BE2C (cell line): ENCODE data around the gene IGDCC3.
A peak's percentile ranks its signal among the peaks of the same experiment; 100 is the strongest.

Experiments
- DNase-seq: peaks from one replicate; pipeline ENCODE4 v3.0.0-alpha.2; 2020
- H3K27me3 ChIP-seq: fragments of 250-450 bp; sonication (Bioruptor Pico); 2 replicates; pipeline ENCODE4 v1.5.1; 2020; ENCODE audit warnings: mild to moderate bottlenecking
- H3K36me3 ChIP-seq: fragments of 250-450 bp; sonication (Bioruptor Pico); 2 replicates; pipeline ENCODE4 v1.5.1; 2020; ENCODE audit warnings: mild to moderate bottlenecking
- H3K4me1 ChIP-seq: fragments of 250-450 bp; sonication (Bioruptor Pico); 2 replicates; pipeline ENCODE4 v1.5.1; 2020
- H3K4me3 ChIP-seq: 2 replicates; pipeline ENCODE4 v1.5.1; 2011; ENCODE audit warnings: low read depth, low read length
- H3K9me3 ChIP-seq: fragments of 250-450 bp; sonication (Bioruptor Pico); 2 replicates; pipeline ENCODE4 v1.5.1; 2020
- TF ChIP-seq, protein P1 (sequence below): IDR thresholded peaks from 2 replicates; pipeline ENCODE4 v1.5.1; 2012; ENCODE audit warnings: mild to moderate bottlenecking, low read depth, low read length

The IGDCC3 gene

DNA sequence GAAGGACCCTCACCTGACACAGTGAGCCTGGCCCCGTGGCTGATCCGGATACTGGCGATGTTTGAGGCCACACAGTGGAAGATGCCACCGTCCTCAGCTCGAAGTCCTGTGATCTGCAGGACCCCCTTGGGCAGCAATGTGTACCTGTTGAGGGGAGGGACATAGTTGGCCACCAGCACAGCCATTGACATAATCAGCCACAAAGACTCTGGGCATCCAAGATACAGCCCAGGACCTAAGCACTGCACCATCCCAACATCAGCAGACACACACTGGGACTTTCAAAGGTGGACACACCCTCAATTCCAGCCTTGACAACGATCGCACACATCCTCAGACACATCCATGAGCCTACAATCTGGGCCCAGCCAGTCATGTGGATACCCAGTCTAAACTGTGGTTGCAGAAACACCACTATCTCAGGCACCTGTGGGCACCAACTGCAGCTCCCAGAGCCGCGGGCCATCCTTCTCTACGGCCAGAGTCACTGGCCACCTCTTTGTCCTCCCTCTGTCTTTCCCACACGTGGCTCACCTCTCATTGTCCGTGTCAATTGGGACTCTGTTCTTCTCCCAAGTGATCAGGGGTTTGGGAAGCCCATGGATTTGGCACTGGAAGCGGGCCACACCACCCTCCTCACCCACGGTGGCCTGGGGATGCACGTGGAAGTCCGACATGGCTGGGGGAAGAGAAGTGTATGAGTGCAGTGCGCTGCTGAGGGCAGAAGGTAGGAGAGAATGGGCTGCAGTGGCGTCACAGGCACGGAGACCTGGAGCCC, 42.3 kb downstream of the IGDCC3 start:
- no peaks in the 10 kb centered on the region for H3K27me3 ChIP-seq
- H3K9me3 ChIP-seq, result no peaks in the 10 kb centered on the region
- DNase-seq, result no peak
- H3K4me3 ChIP-seq, result no peak overlapping the region
- peaks cover 70% of the 10 kb centered on the region for H3K4me1 ChIP-seq
- peaks cover 9% of the 10 kb centered on the region; the same call in 1 of the 2 replicates for H3K36me3 ChIP-seq
- TF ChIP-seq, protein P1, sequence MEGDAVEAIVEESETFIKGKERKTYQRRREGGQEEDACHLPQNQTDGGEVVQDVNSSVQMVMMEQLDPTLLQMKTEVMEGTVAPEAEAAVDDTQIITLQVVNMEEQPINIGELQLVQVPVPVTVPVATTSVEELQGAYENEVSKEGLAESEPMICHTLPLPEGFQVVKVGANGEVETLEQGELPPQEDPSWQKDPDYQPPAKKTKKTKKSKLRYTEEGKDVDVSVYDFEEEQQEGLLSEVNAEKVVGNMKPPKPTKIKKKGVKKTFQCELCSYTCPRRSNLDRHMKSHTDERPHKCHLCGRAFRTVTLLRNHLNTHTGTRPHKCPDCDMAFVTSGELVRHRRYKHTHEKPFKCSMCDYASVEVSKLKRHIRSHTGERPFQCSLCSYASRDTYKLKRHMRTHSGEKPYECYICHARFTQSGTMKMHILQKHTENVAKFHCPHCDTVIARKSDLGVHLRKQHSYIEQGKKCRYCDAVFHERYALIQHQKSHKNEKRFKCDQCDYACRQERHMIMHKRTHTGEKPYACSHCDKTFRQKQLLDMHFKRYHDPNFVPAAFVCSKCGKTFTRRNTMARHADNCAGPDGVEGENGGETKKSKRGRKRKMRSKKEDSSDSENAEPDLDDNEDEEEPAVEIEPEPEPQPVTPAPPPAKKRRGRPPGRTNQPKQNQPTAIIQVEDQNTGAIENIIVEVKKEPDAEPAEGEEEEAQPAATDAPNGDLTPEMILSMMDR, result no peak

DNA sequence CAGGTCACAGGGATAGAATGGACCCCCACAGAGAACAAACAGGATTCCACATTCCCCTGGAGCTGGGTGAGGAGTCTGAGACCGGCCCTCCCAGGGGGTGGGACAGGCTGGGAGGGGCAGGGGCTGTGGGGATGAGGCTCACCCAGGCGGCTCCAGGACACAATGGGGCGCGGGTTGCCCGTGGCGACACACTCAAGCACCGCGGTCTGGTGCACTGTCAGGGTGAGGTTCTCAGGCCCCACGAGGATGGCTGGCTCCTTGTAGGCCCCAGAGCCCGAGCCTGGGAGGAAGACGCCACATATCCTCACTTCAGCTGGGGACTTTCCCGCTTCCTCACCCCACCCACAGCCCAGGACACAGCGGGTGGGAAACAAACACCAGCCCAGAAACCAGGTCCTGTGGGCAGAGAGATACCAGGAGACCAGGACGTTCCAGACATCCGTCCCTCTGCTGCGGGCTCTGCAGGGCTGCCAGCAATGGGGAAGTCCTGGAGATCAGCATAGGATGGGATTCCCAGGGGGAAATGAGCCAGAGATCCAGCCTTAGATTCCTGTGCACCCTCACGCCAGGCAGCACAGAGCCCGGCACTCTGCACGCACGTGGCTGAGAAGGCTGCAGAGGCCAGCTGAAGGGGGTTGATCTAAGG, 43.1 kb downstream of the IGDCC3 start:
- peak; percentile 78 for DNase-seq
- no peaks in the 10 kb centered on the region for H3K27me3 ChIP-seq
- peaks cover 16% of the 10 kb centered on the region for H3K36me3 ChIP-seq
- peaks cover 63% of the 10 kb centered on the region for H3K4me1 ChIP-seq
- no peak overlapping the region for H3K4me3 ChIP-seq
- TF ChIP-seq, protein P1, result no peak
- no peaks in the 10 kb centered on the region for H3K9me3 ChIP-seq

DNA sequence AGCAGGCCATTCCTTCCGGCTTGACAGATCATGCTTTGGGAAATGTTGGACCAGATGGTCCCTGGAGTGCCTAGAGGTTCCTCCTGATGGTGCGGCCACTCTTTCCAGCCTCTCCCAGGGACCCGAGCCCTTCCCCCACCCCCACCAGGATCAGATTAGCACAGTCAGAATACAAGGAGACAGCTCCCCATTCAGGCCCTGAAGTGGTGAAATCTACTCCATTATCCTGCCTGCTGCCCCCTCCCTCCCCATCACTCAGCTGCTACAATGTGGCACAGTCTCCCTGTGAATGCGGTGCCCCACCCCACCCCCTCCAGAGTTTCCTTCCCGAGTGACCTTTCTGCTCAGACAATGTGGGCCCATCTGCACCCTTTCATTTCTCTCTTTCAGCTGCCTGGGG, 43.9 kb downstream of the IGDCC3 start:
- no peaks in the 10 kb centered on the region for H3K27me3 ChIP-seq
- H3K4me1 ChIP-seq, result peaks cover 55% of the 10 kb centered on the region
- H3K4me3 ChIP-seq, result no peak overlapping the region
- no peaks in the 10 kb centered on the region for H3K9me3 ChIP-seq
- peak; percentile 42 for DNase-seq
- TF ChIP-seq, protein P1, result no peak
- H3K36me3 ChIP-seq, result peaks cover 22% of the 10 kb centered on the region

DNA sequence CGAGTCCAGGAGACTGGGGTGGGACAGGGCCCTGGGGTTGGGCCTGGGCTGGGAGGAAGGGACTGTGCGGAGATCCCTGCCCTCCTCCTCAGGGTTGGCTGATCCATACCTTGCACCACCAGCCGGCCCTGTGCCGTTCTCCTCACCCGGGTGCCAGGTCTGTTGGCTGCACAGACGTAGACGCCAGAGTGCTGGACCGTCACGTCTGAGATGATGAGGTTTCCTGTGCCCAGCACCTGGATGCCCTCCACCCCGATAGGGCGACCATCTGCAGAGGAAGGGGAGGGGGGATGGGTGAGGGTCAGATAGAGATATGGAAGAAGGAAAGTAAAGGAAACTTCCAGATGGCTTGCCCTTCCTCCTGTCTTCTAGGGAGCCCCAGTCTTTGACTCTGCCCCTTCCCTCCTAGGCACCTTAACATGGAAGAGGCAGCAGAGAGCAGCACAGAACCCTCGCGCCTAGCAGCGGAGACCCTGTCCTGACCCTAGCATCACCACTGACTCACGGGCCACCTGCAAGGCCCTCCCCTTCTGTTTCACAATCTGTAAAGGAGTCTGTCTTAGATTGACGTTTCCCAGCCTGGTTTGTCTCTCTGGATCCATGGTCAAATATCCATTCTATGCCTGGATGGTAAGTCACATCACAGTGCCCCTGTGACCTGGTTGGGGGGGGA, 44.5 kb downstream of the IGDCC3 start:
- H3K4me3 ChIP-seq, result no peak overlapping the region
- H3K36me3 ChIP-seq, result peaks cover 24% of the 10 kb centered on the region
- TF ChIP-seq, protein P1, result no peak
- no peaks in the 10 kb centered on the region for H3K27me3 ChIP-seq
- H3K9me3 ChIP-seq, result no peaks in the 10 kb centered on the region
- peaks cover 51% of the 10 kb centered on the region for H3K4me1 ChIP-seq
- no peak for DNase-seq

DNA sequence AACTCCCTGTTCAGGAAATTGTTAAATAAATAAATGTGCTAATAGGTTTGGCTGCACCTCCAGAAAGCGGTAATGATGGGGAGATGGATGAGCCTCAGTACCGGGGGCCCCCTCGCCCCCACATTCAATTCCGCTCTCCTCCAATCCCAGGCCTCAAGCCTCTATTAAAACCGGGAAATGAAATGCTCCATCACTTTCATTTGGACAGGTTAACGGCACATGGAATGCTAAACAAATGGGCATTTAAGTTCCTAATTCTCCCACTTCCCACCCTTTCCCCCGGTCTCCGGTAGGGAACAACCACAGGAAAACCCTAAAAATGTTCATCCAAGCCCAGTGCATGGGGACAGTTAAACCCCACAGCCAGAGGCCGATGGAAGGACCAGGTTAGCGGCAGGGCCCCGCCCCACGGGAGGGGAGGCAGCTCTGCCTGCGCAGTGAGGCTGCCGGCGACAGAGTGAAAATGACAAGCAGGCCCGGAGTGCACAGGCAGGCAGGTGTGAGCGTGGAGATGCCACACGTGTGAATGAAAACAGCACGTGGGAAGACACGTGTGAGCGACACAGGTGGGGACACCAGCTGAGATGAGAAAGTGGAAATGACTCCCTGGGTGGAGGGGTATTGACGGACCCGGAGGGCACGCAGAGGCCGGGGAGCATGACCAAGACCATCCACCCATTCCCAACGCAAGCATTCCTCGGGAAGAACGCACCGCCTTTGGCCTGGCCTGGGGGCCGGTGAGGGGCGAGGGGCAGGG, 45.2 kb downstream of the IGDCC3 start:
- DNase-seq, result no peak
- H3K9me3 ChIP-seq, result no peaks in the 10 kb centered on the region
- H3K4me3 ChIP-seq, result no peak overlapping the region
- TF ChIP-seq, protein P1, result no peak
- no peaks in the 10 kb centered on the region for H3K27me3 ChIP-seq
- H3K36me3 ChIP-seq, result peaks cover 24% of the 10 kb centered on the region
- peaks cover 45% of the 10 kb centered on the region for H3K4me1 ChIP-seq
